SK-N-SH treated with all-trans-retinoic acid at 6 μM for 48 hours (cell line): ENCODE data around the gene LRRC36.

Experiments
- OSR1 ChIP-seq: fragments of 250-450 bp; sonication (Bioruptor Pico); IDR thresholded peaks from 2 replicates; pipeline ENCODE4 v1.8.0; 2022; ENCODE audit warnings: moderate library complexity, mild to moderate bottlenecking, inconsistent platforms
- SNAI2 ChIP-seq: fragments of 250-450 bp; sonication (Bioruptor Pico); IDR thresholded peaks from 2 replicates; pipeline ENCODE4 v1.5.0; 2020; ENCODE audit warnings: mild to moderate bottlenecking, moderate library complexity

- TF ChIP-seq OSR1 (no peak), SNAI2 (CRISPR knock-in tag) (no peak)
Measured at GRCh38 chr16:67397036-67397801, 70.6 kb downstream of the LRRC36 start.
